GM12875 (cell line): Measurements from ENCODE around the gene EPHA3.

Experiments used
- H3K4me3 ChIP-seq: one replicate; pipeline ENCODE4 v1.5.1; 2011; ENCODE audit warnings: low read depth, low read length, control low read depth
- TF ChIP-seq, protein P1 (sequence below): IDR thresholded peaks from 2 replicates; pipeline ENCODE4 v1.5.1; 2011; ENCODE audit warnings: low read depth, mild to moderate bottlenecking, control low read depth, inconsistent platforms, low read length, moderate library complexity, borderline replicate concordance; ENCODE audit not compliant: insufficient read depth

Gene EPHA3

DNA sequence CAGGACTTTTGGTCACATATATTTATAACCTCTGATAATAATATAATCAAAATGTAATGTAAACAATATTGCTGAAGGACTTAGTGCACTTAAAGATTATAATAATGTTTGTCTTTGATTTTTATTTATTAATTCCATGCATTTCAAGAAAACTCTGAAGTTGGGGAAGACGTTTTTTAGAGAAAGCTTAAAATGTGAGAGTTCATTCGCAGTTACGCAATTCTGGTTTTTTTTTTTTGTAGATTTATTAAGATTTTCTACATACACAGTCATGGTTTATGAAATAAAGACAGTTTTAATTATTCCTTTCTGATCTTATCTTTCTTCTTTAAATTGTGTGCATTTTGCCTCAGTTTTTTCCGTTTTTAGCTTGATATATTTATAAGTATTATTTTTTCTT, 204.7 kb downstream of the EPHA3 start:
- TF ChIP-seq, protein P1, sequence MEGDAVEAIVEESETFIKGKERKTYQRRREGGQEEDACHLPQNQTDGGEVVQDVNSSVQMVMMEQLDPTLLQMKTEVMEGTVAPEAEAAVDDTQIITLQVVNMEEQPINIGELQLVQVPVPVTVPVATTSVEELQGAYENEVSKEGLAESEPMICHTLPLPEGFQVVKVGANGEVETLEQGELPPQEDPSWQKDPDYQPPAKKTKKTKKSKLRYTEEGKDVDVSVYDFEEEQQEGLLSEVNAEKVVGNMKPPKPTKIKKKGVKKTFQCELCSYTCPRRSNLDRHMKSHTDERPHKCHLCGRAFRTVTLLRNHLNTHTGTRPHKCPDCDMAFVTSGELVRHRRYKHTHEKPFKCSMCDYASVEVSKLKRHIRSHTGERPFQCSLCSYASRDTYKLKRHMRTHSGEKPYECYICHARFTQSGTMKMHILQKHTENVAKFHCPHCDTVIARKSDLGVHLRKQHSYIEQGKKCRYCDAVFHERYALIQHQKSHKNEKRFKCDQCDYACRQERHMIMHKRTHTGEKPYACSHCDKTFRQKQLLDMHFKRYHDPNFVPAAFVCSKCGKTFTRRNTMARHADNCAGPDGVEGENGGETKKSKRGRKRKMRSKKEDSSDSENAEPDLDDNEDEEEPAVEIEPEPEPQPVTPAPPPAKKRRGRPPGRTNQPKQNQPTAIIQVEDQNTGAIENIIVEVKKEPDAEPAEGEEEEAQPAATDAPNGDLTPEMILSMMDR, result no peak
- H3K4me3 ChIP-seq, result no peak overlapping the region

DNA sequence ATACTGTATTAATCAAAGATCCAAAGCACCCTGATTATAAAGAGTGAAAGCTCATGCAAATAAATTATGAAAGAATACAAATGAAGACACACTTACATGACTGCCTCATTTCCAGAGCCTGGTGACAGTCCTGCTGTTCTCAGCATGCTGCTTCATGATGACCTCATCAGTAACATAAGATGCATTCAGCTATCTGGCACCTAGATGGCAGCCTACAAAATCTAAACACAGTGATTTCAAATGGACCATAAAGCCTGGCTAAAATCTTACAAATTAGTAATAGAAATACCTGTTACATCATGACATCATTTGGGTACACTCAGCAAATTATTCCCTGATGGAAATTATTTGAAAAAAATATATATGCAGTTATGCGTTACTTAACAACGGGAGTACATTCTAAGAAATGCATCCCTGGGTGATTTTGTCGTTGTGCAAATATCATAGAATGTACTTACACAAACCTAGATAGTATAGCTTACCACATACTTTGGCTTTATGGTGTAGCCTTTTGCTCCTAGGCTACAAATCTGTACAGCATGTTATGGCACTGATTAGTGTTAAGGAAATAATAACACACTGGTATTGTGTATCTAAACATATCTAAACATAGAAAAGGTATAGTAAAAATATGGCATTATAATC, 207.2 kb downstream of the EPHA3 start:
- H3K4me3 ChIP-seq, result no peak overlapping the region
- TF ChIP-seq, protein P1, result no peak

DNA sequence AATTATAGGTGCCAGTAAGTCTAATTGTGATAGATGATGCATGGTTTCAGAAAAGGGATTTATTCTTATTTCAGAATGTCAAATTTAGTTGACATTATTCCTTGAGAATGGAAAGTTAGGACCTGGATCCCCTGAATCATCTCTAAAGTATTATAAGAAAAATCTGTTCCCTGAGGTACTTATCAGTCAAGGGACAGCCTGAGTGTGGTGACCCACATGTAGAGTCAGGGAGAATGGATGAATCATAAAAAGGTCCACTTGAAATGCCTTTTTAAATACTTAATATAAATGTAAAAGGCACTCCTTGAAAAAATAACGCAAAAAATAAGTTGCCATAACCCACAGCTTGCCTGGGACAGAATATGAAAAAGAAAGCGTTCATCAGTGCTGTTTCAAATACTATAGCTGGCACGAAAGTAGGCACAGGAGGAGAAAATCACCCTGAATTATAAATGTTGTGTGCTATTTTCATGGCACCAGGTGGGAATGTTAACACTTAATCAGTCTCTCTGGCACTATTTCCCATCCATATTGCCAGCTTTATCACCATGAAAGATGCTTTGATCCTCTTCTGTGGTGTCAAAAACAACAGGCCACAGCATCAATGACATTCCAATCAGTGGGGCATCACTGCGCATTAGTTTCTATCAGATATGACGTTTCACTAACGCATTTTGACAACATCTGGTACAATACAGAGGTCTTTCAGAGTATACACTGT, 208.5 kb downstream of the EPHA3 start:
- no peak overlapping the region for H3K4me3 ChIP-seq
- TF ChIP-seq, protein P1, result no peak

DNA sequence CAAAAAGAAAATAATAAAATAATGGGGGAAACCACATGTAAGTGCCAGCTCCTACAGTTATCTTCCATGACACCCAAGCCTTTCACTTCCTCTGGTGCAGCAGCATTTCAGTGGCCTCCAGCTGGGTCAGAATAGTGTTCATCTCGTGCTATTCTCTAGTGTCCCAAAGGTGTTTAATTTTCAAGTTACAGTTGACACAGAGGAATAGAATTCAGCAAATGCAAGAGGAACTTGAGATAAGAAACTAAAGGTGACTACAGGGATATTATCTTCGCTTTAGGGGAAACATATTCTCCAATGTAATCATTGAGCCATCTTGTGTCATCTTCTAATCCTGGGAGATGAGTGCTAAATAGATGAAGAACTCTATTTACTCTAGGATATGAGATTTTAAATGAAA, 212.8 kb downstream of the EPHA3 start:
- TF ChIP-seq, protein P1, result no peak
- H3K4me3 ChIP-seq, result no peak overlapping the region

DNA sequence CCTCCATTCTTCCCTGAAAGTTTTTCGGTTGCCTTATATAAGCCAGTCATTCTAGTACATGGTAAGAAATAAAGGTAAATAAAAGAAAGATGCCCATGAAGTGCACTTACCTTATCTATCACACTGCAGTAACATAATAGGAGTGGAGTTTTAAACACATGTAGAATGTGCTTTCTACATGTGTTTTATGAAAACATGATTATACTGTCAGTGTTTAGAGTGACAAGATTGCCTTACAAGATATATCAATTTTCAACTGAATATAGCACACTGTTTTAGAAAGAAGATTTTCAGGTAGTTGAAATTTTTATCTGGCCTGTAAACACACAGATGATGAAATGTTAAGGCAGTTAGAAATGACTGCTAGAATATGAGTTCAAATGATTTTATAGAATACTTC, 219.6 kb downstream of the EPHA3 start:
- TF ChIP-seq, protein P1, result no peak
- no peak overlapping the region for H3K4me3 ChIP-seq

DNA sequence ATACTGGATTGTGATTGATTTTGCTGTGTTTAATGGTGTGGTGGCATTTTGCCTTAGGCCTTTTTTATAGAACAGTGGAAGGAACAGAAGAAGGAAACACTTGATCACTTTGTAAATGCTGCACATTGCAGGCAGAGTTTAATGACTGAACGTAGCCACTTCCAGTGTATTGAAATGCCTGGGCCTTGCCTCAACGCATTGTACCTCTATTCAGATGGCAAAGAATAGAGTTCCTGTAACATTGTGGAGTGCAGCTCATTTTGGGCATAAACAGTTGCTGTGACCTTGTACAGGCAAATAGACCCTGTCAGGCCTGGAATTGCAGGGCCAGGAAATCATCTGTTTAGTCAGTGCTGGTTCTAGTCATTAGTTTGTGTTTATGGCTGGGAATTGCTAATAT, 225.0 kb downstream of the EPHA3 start:
- TF ChIP-seq, protein P1, result no peak

DNA sequence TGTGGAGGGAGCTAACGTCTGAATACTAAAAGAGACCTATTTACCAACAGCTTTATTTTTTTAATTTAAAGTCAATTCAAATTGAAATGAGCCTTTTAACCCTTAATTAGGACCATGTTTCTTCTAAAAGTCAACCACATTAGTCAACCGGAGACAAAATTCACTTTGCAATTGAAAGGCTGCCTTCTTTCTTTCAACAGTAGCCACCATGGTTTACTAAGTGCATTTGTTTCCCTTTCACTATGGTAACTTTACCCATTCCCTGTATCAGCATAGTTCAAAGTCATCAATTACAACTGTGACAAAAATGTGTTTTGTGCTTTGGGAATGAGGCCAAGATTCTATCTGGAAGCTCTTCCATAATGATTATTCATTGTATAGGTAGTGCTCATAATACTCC, 225.4 kb downstream of the EPHA3 start:
- TF ChIP-seq, protein P1, result no peak
- no peak overlapping the region for H3K4me3 ChIP-seq

More for the DNA sequence above, 225.0 kb downstream of the EPHA3 start:
- no peak overlapping the region for H3K4me3 ChIP-seq
